ENCODE data around the gene SLC25A43. TPM values are rescaled to one million over a fixed set of nuclear protein-coding genes. Genes with fewer than 3 reads are reported as not detected.
"Not testable (repeated sequence)": the region's sequence is repeated elsewhere in the genome, so short reads cannot be mapped to it uniquely, and the experiment has no call there.

Gene SLC25A43
- total RNA-seq, 2 donors from 2014 or later = 19.1 to 26.8 TPM

GRCh38 chrX:119375561-119375960 is 23.6 kb upstream of the SLC25A43 start:
- H3K9me3 ChIP-seq = no peaks in the 10 kb centered on the region
- no peaks in the 10 kb centered on the region for H3K4me1 ChIP-seq
- H3K36me3 ChIP-seq = no peaks in the 10 kb centered on the region
- TF ChIP-seq CTCF (IDR thresholded peaks at IDR 0.05) = no peak
- no peak overlapping the region for H3K4me3 ChIP-seq
- DNase-seq = no peak
- H3K27ac ChIP-seq = no peak overlapping the region
- no peaks in the 10 kb centered on the region for H3K27me3 ChIP-seq
- H3K9ac ChIP-seq (ENCODE audit: low read depth in 2 of 2, low read length in 2 of 2) = no peak overlapping the region
- intact Hi-C loops (cut with DNase I) = no loop called here

DNA sequence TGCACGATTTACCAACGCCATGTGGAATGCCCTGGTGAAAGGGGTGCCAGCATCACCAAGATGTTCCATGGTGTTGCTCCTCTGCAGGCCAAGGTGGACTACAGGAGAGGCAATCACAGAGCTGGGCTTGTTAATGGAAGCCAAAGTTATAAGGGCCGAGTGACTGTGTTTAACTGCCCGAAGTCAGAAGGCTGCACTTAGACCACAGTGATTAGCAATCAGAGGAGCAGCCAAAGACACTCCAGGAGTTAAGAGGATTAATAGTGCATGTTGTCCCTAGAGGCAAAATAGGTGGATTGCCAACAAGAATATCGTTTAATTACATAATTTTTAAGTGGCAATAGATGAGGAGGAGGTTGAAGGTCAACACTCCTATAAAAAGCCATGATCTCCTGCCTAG is 22.8 kb upstream of the SLC25A43 start:
- Histone ChIP-seq H3K27me3 (no peaks in the 10 kb centered on the region), H3K27ac (no peak overlapping the region), H3K9me3 (no peaks in the 10 kb centered on the region), H3K4me1 (no peaks in the 10 kb centered on the region), H3K4me3 (no peak overlapping the region), H3K9ac (ENCODE audit: low read depth in 2 of 2, low read length in 2 of 2) (no peak overlapping the region), H3K36me3 (no peaks in the 10 kb centered on the region)
- intact Hi-C loops (cut with DNase I) = no loop called here
- TF ChIP-seq CTCF (IDR thresholded peaks at IDR 0.05) = no peak
- no peak for DNase-seq

- H3K4me1 ChIP-seq = no peaks in the 10 kb centered on the region
- no peak overlapping the region for H3K4me3 ChIP-seq
- intact Hi-C loops (cut with DNase I) = no loop called here
- H3K9me3 ChIP-seq = no peaks in the 10 kb centered on the region
- no peak for DNase-seq
- no peaks in the 10 kb centered on the region for H3K27me3 ChIP-seq
- H3K36me3 ChIP-seq = no peaks in the 10 kb centered on the region
- no peak overlapping the region for H3K9ac ChIP-seq (ENCODE audit: low read depth in 2 of 2, low read length in 2 of 2)
- TF ChIP-seq CTCF (IDR thresholded peaks at IDR 0.05) = no peak
- no peak overlapping the region for H3K27ac ChIP-seq
Observed at GRCh38 chrX:119381349-119381944, 17.7 kb upstream of the SLC25A43 start.

GRCh38 chrX:119382606-119383005 is 16.5 kb upstream of the SLC25A43 start:
- H3K27ac ChIP-seq = no peak overlapping the region
- H3K4me3 ChIP-seq = no peak overlapping the region
- intact Hi-C loops (cut with DNase I) = no loop called here
- no peak overlapping the region for H3K9ac ChIP-seq (ENCODE audit: low read depth in 2 of 2, low read length in 2 of 2)
- no peaks in the 10 kb centered on the region for H3K27me3 ChIP-seq
- no peak for TF ChIP-seq CTCF (IDR thresholded peaks at IDR 0.05)
- H3K36me3 ChIP-seq = no peaks in the 10 kb centered on the region
- no peaks in the 10 kb centered on the region for H3K9me3 ChIP-seq
- no peaks in the 10 kb centered on the region for H3K4me1 ChIP-seq
- DNase-seq = no peak

- H3K4me3 ChIP-seq; intact Hi-C loops (cut with DNase I); H3K27ac ChIP-seq; H3K27me3 ChIP-seq; H3K9ac ChIP-seq (ENCODE audit: low read depth in 2 of 2, low read length in 2 of 2); H3K4me1 ChIP-seq; DNase-seq; H3K36me3 ChIP-seq; H3K9me3 ChIP-seq: not testable (repeated sequence)
Observed at GRCh38 chrX:119386685-119387084, 12.5 kb upstream of the SLC25A43 start.

- DNase-seq; H3K36me3 ChIP-seq; H3K27me3 ChIP-seq; H3K4me3 ChIP-seq; H3K4me1 ChIP-seq; H3K9me3 ChIP-seq; H3K9ac ChIP-seq (ENCODE audit: low read depth in 2 of 2, low read length in 2 of 2); intact Hi-C loops (cut with DNase I); H3K27ac ChIP-seq: not testable (repeated sequence)
Observed at GRCh38 chrX:119387426-119387825, 11.7 kb upstream of the SLC25A43 start.
